ENCODE results near the gene AVEN. TPM values are rescaled to one million over a fixed set of nuclear protein-coding genes. Genes with fewer than 3 reads are reported as not detected.

Gene AVEN
- total and polyA plus RNA-seq, 2 experiments from 2014 or later: 7.7 to 10.3 TPM

DNA sequence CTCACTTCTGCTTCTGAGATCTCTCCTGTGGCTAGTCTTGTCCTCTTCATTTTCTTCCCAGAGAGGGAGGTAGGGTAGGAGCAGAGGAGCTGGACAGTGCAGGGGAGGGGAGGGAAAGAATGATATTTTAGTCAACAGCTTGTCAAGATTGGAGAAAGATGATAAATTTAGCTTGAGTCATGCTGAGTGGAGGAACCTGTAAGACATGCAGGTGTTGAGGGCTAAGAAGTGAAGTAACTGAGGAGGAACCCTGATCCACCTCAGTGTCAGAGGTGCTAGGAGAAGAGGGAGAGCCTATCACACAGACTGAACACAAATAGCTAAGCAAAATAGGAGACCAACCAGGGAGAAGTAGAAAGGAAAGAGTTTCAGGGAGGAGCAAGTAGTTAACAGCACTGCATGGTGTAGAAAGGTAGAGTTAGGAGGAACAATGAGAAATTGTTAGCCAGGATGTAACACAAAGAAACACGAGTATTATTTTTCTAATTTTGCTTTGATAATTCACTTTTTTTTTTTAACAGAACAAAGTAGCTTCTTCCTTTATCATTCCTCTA, 178.9 kb downstream of the AVEN start:
- H3K9me2 ChIP-seq (ENCODE audit: insufficient read depth): 0 out of 2 replicates have a peak, but pooled peaks cover 9% of the 10 kb centered on the region
- 0 out of 2 replicates have a peak overlapping the region, but pooled peaks have one; percentile 4 for H3K4me2 ChIP-seq
- H3K4me3 Mint-ChIP-seq: no peak overlapping the region
- no peak overlapping the region for H3K4me3 ChIP-seq
- no peak overlapping the region for H2AFZ ChIP-seq
- TF ChIP-seq EZH2 (IDR thresholded peaks at IDR 0.05; ENCODE audit: low read depth, unreplicated experiment) (no peak), STAT1 (IDR thresholded peaks at IDR 0.05; ENCODE audit: unreplicated experiment) (no peak)
- H3K79me2 ChIP-seq (replicated peaks; ENCODE audit: insufficient read depth): no peaks in the 10 kb centered on the region
- peaks cover 6% of the 10 kb centered on the region for H3K27me3 Mint-ChIP-seq (ENCODE audit: insufficient read depth, low read depth, poor library complexity)
- ATAC-seq (peak; percentile 73), DNase-seq (ENCODE audit: low spot score) (no peak)
- no peaks in the 10 kb centered on the region for H3K36me3 ChIP-seq (ENCODE audit: insufficient read depth)
- no peaks in the 10 kb centered on the region for H4K20me1 ChIP-seq (replicated peaks; ENCODE audit: insufficient read depth)
- H3K27ac ChIP-seq (ENCODE audit: low read depth): peak overlapping the region; percentile 47; the same call in 1 of the 2 replicates
- H3K27ac Mint-ChIP-seq: peak overlapping the region; percentile 13; the same call in 1 of the 2 replicates
- H3K9me3 Mint-ChIP-seq: no peaks in the 10 kb centered on the region
- H3K4me1 ChIP-seq (ENCODE audit: insufficient read depth): peaks cover 11% of the 10 kb centered on the region; the same call in 1 of the 2 replicates
- H3K27me3 ChIP-seq (ENCODE audit: insufficient read depth): no peaks in the 10 kb centered on the region
- H3K36me3 Mint-ChIP-seq (ENCODE audit: low read depth): no peaks in the 10 kb centered on the region; the same call in 2 of the 3 replicates
- peaks cover 13% of the 10 kb centered on the region for H3K4me1 Mint-ChIP-seq
- H3F3A ChIP-seq (replicated peaks; ENCODE audit: low read depth): no peaks in the 10 kb centered on the region

DNA sequence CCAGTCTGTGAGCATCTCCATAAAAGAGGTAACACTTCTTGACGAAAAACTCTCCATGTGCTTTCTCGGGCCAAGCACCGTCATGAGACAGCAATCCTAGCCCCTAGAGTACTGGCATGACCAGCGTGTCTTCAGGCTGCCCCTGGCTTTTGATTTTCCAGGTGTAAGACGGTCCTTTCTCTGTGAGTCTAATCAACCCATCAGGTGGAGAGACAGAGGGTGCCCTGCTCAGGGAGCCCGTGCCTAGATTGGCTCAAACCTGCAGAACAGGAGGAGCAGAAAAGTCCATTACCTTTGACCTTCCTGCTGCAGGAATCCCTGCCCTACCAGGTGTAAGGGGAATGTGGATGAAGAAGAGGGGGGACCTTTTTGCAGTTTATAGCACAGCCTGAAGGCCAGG, 180.2 kb downstream of the AVEN start:
- H3K27me3 ChIP-seq (ENCODE audit: insufficient read depth): no peaks in the 10 kb centered on the region
- H3K4me2 ChIP-seq: no peak overlapping the region
- TF ChIP-seq, protein P1, sequence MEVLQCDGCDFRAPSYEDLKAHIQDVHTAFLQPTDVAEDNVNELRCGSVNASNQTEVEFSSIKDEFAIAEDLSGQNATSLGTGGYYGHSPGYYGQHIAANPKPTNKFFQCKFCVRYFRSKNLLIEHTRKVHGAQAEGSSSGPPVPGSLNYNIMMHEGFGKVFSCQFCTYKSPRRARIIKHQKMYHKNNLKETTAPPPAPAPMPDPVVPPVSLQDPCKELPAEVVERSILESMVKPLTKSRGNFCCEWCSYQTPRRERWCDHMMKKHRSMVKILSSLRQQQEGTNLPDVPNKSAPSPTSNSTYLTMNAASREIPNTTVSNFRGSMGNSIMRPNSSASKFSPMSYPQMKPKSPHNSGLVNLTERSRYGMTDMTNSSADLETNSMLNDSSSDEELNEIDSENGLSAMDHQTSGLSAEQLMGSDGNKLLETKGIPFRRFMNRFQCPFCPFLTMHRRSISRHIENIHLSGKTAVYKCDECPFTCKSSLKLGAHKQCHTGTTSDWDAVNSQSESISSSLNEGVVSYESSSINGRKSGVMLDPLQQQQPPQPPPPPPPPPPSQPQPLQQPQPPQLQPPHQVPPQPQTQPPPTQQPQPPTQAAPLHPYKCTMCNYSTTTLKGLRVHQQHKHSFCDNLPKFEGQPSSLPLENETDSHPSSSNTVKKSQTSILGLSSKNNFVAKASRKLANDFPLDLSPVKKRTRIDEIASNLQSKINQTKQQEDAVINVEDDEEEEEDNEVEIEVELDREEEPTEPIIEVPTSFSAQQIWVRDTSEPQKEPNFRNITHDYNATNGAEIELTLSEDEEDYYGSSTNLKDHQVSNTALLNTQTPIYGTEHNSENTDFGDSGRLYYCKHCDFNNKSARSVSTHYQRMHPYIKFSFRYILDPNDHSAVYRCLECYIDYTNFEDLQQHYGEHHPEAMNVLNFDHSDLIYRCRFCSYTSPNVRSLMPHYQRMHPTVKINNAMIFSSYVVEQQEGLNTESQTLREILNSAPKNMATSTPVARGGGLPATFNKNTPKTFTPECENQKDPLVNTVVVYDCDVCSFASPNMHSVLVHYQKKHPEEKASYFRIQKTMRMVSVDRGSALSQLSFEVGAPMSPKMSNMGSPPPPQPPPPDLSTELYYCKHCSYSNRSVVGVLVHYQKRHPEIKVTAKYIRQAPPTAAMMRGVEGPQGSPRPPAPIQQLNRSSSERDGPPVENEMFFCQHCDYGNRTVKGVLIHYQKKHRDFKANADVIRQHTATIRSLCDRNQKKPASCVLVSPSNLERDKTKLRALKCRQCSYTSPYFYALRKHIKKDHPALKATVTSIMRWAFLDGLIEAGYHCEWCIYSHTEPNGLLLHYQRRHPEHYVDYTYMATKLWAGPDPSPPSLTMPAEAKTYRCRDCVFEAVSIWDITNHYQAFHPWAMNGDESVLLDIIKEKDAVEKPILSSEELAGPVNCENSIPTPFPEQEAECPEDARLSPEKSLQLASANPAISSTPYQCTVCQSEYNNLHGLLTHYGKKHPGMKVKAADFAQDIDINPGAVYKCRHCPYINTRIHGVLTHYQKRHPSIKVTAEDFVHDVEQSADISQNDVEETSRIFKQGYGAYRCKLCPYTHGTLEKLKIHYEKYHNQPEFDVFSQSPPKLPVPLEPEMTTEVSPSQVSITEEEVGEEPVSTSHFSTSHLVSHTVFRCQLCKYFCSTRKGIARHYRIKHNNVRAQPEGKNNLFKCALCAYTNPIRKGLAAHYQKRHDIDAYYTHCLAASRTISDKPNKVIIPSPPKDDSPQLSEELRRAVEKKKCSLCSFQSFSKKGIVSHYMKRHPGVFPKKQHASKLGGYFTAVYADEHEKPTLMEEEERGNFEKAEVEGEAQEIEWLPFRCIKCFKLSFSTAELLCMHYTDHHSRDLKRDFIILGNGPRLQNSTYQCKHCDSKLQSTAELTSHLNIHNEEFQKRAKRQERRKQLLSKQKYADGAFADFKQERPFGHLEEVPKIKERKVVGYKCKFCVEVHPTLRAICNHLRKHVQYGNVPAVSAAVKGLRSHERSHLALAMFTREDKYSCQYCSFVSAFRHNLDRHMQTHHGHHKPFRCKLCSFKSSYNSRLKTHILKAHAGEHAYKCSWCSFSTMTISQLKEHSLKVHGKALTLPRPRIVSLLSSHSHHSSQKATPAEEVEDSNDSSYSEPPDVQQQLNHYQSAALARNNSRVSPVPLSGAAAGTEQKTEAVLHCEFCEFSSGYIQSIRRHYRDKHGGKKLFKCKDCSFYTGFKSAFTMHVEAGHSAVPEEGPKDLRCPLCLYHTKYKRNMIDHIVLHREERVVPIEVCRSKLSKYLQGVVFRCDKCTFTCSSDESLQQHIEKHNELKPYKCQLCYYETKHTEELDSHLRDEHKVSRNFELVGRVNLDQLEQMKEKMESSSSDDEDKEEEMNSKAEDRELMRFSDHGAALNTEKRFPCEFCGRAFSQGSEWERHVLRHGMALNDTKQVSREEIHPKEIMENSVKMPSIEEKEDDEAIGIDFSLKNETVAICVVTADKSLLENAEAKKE (CRISPR knock-in tag; IDR thresholded peaks at IDR 0.05): no peak
- TF ChIP-seq JUNB (IDR thresholded peaks at IDR 0.05; ENCODE audit: unreplicated experiment): no peak
- TF ChIP-seq, protein P2, sequence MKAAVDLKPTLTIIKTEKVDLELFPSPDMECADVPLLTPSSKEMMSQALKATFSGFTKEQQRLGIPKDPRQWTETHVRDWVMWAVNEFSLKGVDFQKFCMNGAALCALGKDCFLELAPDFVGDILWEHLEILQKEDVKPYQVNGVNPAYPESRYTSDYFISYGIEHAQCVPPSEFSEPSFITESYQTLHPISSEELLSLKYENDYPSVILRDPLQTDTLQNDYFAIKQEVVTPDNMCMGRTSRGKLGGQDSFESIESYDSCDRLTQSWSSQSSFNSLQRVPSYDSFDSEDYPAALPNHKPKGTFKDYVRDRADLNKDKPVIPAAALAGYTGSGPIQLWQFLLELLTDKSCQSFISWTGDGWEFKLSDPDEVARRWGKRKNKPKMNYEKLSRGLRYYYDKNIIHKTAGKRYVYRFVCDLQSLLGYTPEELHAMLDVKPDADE (IDR thresholded peaks at IDR 0.05): no peak
- no peak for TF ChIP-seq CREB1 (CRISPR knock-in tag; IDR thresholded peaks at IDR 0.05; ENCODE audit: low read depth)
- TF ChIP-seq ZNF114 (CRISPR knock-in tag; IDR thresholded peaks at IDR 0.05): no peak
- TF ChIP-seq EZH2 (IDR thresholded peaks at IDR 0.05; ENCODE audit: low read depth, unreplicated experiment): no peak
- no peak for TF ChIP-seq NANOG (IDR thresholded peaks at IDR 0.05; ENCODE audit: borderline replicate concordance)
- TF ChIP-seq POLR2AphosphoS5 (IDR thresholded peaks at IDR 0.05; ENCODE audit: low read depth): no peak
- no peak for TF ChIP-seq EZH2phosphoT487 (IDR thresholded peaks at IDR 0.05; ENCODE audit: unreplicated experiment)
- no peak for TF ChIP-seq ZNF331 (CRISPR knock-in tag; IDR thresholded peaks at IDR 0.05; ENCODE audit: low read depth)
- TF ChIP-seq, protein P3, sequence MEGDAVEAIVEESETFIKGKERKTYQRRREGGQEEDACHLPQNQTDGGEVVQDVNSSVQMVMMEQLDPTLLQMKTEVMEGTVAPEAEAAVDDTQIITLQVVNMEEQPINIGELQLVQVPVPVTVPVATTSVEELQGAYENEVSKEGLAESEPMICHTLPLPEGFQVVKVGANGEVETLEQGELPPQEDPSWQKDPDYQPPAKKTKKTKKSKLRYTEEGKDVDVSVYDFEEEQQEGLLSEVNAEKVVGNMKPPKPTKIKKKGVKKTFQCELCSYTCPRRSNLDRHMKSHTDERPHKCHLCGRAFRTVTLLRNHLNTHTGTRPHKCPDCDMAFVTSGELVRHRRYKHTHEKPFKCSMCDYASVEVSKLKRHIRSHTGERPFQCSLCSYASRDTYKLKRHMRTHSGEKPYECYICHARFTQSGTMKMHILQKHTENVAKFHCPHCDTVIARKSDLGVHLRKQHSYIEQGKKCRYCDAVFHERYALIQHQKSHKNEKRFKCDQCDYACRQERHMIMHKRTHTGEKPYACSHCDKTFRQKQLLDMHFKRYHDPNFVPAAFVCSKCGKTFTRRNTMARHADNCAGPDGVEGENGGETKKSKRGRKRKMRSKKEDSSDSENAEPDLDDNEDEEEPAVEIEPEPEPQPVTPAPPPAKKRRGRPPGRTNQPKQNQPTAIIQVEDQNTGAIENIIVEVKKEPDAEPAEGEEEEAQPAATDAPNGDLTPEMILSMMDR (conservative IDR thresholded peaks at IDR 0.05; ENCODE audit: low read depth in 2 of 2): no peak

More for the DNA sequence above, 180.2 kb downstream of the AVEN start:
- H3K4me3 Mint-ChIP-seq: no peak overlapping the region
- no peak overlapping the region for H3K27ac Mint-ChIP-seq
- no peaks in the 10 kb centered on the region for H4K20me1 ChIP-seq (replicated peaks; ENCODE audit: insufficient read depth)
- H3K4me3 ChIP-seq: no peak overlapping the region
- no peaks in the 10 kb centered on the region for H3F3A ChIP-seq (replicated peaks; ENCODE audit: low read depth)
- H3K9me3 Mint-ChIP-seq: no peaks in the 10 kb centered on the region
- H3K27me3 Mint-ChIP-seq (ENCODE audit: insufficient read depth, low read depth, poor library complexity): peaks cover 6% of the 10 kb centered on the region
- no peak for ATAC-seq
- no peak overlapping the region for H2AFZ ChIP-seq
- H3K9me2 ChIP-seq (ENCODE audit: insufficient read depth): 0 out of 2 replicates have a peak, but pooled peaks cover 9% of the 10 kb centered on the region
- H3K27ac ChIP-seq (ENCODE audit: low read depth): no peak overlapping the region
- H3K4me1 ChIP-seq (ENCODE audit: insufficient read depth): peaks cover 11% of the 10 kb centered on the region; the same call in 1 of the 2 replicates
- DNase-seq (ENCODE audit: low spot score): no peak
- H3K4me1 Mint-ChIP-seq: peaks cover 13% of the 10 kb centered on the region
- no peaks in the 10 kb centered on the region for H3K36me3 ChIP-seq (ENCODE audit: insufficient read depth)
- H3K36me3 Mint-ChIP-seq (ENCODE audit: low read depth): no peaks in the 10 kb centered on the region
- H3K79me2 ChIP-seq (replicated peaks; ENCODE audit: insufficient read depth): no peaks in the 10 kb centered on the region

Data from GM23338 (cell line).